ENCODE results near the gene SMARCB1.
A peak's percentile ranks its signal among the peaks of the same experiment; 100 is the strongest.

Gene SMARCB1

DNA sequence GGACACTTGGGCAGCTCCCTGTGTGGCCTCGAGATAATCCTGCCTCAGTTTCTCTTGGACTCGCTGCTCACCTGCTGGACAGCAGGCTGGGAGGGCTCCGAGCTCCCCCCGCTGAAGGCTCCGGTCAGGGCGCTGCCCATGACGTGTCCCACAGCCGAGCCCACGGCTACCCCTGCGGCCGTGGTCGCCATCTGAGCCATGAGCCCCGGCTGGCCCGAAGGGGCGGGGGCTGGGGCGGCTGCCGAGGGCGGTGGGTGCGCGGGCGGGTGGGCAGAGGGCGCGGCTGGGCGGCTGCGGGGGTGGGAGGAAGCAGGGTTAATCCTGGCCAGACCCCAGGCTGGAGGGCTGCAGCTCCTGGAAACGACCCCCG, 19.5 kb upstream of the SMARCB1 start:
- H3K4me3 ChIP-seq (ENCODE audit: low read length): peak overlapping the region; percentile 94
- H2AFZ ChIP-seq (ENCODE audit: low read depth, low read length): no peak overlapping the region
- H3K36me3 ChIP-seq (replicated peaks; ENCODE audit: low read depth, low read length): peaks cover 27% of the 10 kb centered on the region
- H3K4me2 ChIP-seq (ENCODE audit: low read length): peak overlapping the region; percentile 96
- H3K27ac ChIP-seq (ENCODE audit: low read length): peak overlapping the region; percentile 46; the same call in 1 of the 2 replicates
- no peaks in the 10 kb centered on the region for H3K9me3 ChIP-seq (ENCODE audit: insufficient read depth, low read length)
- no peaks in the 10 kb centered on the region for H3K27me3 ChIP-seq (ENCODE audit: low read depth, low read length)
- peaks cover 12% of the 10 kb centered on the region for H4K20me1 ChIP-seq (ENCODE audit: insufficient read depth, low read length)
- TF ChIP-seq EZH2phosphoT487 (IDR thresholded peaks at IDR 0.05; ENCODE audit: low read depth): no peak
- TF ChIP-seq CTCF (IDR thresholded peaks at IDR 0.05; ENCODE audit: low read depth, low read length): no peak
- peak overlapping the region; percentile 80 for H3K9ac ChIP-seq (ENCODE audit: low read length)
- peaks cover 33% of the 10 kb centered on the region for H3K4me1 ChIP-seq (ENCODE audit: low read length)
- peaks cover 27% of the 10 kb centered on the region for H3K79me2 ChIP-seq (ENCODE audit: low read length)

DNA sequence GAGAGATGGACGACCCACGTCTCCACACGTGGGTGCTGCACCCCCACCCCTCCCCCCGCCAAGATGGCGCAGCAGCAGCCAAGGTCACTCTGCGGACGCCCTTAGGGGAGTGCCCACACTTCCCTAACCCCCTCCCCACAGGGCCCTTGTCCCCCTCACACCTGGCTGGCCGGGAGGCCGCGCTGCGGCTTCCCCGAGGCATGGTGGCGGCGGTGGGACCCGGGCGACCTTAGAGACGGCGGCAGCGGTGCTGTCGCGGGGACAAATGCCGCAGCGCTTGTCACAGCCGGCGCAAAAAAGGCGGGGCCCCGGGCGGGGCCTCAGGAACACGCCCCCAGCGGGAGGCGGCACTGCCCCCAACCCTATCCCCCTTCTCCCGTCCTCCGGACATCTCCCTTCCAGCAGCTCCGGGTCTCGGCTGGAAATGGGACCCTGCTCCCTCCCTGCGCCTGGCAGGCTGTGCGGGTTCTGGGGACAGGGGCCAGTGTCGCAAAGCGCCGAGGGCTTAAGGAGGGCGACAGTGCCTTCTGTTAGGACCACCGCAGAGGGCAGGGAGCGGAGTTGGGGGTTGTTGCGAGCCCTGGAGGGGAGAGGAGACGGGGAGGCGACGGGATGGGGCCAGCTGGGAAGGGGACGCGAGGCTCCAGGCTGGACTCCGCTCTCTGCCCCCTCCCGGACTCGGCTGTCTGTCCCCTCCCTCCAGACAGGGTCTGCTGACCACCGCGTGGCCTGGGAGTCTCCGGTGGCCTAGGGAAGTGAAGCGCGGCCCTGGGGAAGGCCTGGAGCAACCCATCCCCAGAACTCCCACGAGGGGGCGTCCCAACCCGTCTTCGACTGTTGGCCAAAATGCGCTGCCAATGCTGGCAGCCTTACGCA, 18.9 kb upstream of the SMARCB1 start, which contains the start of gene CHCHD10:
Gene CHCHD10, minus strand, starts transcription at position 300 of the 876 bp plus-strand sequence. Its CDS starts 98 bp downstream, at position 202.
- Histone ChIP-seq H3K4me3 (ENCODE audit: low read length) (peak within 1 kb of the TSS; percentile 94), H2AFZ (ENCODE audit: low read depth, low read length) (peak within 1 kb of the TSS; percentile 89), H3K4me2 (ENCODE audit: low read length) (peak within 1 kb of the TSS; percentile 96), H3K9ac (ENCODE audit: low read length) (peak within 1 kb of the TSS; percentile 80), H4K20me1 (ENCODE audit: insufficient read depth, low read length) (peaks cover 12% of the 10 kb centered on the region), H3K27ac (ENCODE audit: low read length) (peak within 1 kb of the TSS; percentile 46), H3K9me3 (ENCODE audit: insufficient read depth, low read length) (no peaks in the 10 kb centered on the region), H3K79me2 (ENCODE audit: low read length) (peaks cover 27% of the 10 kb centered on the region), H3K36me3 (replicated peaks; ENCODE audit: low read depth, low read length) (peaks cover 27% of the 10 kb centered on the region), H3K4me1 (ENCODE audit: low read length) (peaks cover 34% of the 10 kb centered on the region), H3K27me3 (ENCODE audit: low read depth, low read length) (no peaks in the 10 kb centered on the region)
- TF ChIP-seq EZH2phosphoT487 (IDR thresholded peaks at IDR 0.05; ENCODE audit: low read depth): no peak
- TF ChIP-seq CTCF (IDR thresholded peaks at IDR 0.05; ENCODE audit: low read depth, low read length): peak; percentile 58

GRCh38 chr22:23769321-23769965, 17.3 kb upstream of the SMARCB1 start:
- peaks cover 27% of the 10 kb centered on the region for H3K79me2 ChIP-seq (ENCODE audit: low read length)
- H3K27ac ChIP-seq (ENCODE audit: low read length): peak overlapping the region; percentile 34; the same call in 1 of the 2 replicates
- peaks cover 6% of the 10 kb centered on the region for H3K27me3 ChIP-seq (ENCODE audit: low read depth, low read length)
- H3K4me3 ChIP-seq (ENCODE audit: low read length): peak overlapping the region; percentile 0
- TF ChIP-seq EZH2phosphoT487 (IDR thresholded peaks at IDR 0.05; ENCODE audit: low read depth) (no peak), CTCF (IDR thresholded peaks at IDR 0.05; ENCODE audit: low read depth, low read length) (no peak)
- H3K4me1 ChIP-seq (ENCODE audit: low read length): peaks cover 39% of the 10 kb centered on the region
- H3K36me3 ChIP-seq (replicated peaks; ENCODE audit: low read depth, low read length): peaks cover 14% of the 10 kb centered on the region
- no peak overlapping the region for H3K9ac ChIP-seq (ENCODE audit: low read length)
- no peaks in the 10 kb centered on the region for H3K9me3 ChIP-seq (ENCODE audit: insufficient read depth, low read length)
- peaks cover 9% of the 10 kb centered on the region for H4K20me1 ChIP-seq (ENCODE audit: insufficient read depth, low read length)
- H3K4me2 ChIP-seq (ENCODE audit: low read length): peak overlapping the region; percentile 96
- H2AFZ ChIP-seq (ENCODE audit: low read depth, low read length): 0 out of 2 replicates have a peak overlapping the region, but pooled peaks have one; percentile 2

DNA sequence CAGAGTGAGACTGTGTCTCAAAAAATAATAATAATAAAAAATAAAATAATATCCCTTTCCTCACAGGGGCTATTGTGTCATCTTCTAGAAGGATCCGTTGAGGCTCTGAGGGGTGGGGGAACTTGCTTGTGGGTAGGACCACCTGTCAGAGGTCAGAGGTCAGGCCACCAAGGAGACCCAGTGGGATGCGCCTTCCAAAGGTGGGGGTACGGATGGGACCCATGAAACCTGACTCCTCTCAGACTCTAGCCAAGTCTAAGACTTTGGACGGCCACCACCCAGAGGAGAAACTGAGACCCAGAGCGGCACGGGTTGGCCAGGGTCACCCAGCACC, 14.5 kb upstream of the SMARCB1 start:
- Histone ChIP-seq H3K4me1 (ENCODE audit: low read length) (peaks cover 34% of the 10 kb centered on the region), H3K4me2 (ENCODE audit: low read length) (peak overlapping the region; percentile 94), H2AFZ (ENCODE audit: low read depth, low read length) (peak overlapping the region; percentile 83; the same call in 1 of the 2 replicates), H3K9ac (ENCODE audit: low read length) (peak overlapping the region; percentile 71), H3K27ac (ENCODE audit: low read length) (no peak overlapping the region), H3K4me3 (ENCODE audit: low read length) (peak overlapping the region; percentile 77), H3K79me2 (ENCODE audit: low read length) (peaks cover 9% of the 10 kb centered on the region), H3K9me3 (ENCODE audit: insufficient read depth, low read length) (no peaks in the 10 kb centered on the region), H4K20me1 (ENCODE audit: insufficient read depth, low read length) (no peaks in the 10 kb centered on the region), H3K27me3 (ENCODE audit: low read depth, low read length) (peaks cover 6% of the 10 kb centered on the region), H3K36me3 (replicated peaks; ENCODE audit: low read depth, low read length) (no peaks in the 10 kb centered on the region)
- TF ChIP-seq EZH2phosphoT487 (IDR thresholded peaks at IDR 0.05; ENCODE audit: low read depth) (no peak), CTCF (IDR thresholded peaks at IDR 0.05; ENCODE audit: low read depth, low read length) (no peak)

Data from OCI-LY3 (cell line).